Effector memory CD8-positive, alpha-beta T cell (primary cell): ENCODE measurements around the gene SLC1A6.
"Not testable (repeated sequence)": the region's sequence is repeated elsewhere in the genome, so short reads cannot be mapped to it uniquely, and the experiment has no call there.

ENCODE experiments used
- ATAC-seq: fragments of 150-1000 bp; cut with Tn5 transposase; replicated peaks from 2 replicates; pipeline ENCODE4 v1.10.0; 2021; ENCODE audit warnings: mild to moderate bottlenecking, moderate library complexity
- DNase-seq, 3 experiments: peaks; one replicate each; pipeline ENCODE4 v3.0.0; 2021
- H3K27ac Mint-ChIP-seq, 2 donors: one replicate each; pipeline ENCODE4 v1.8.0; 2022; ENCODE audit warnings: mild to moderate bottlenecking in 2 of 2, mixed read lengths in 2 of 2, moderate library complexity in 2 of 2
- H3K27me3 Mint-ChIP-seq, 2 donors: one replicate each; pipeline ENCODE4 v1.8.0; 2022; ENCODE audit warnings: mixed read lengths in 2 of 2
- H3K36me3 Mint-ChIP-seq: one replicate; pipeline ENCODE4 v1.8.0; 2022; ENCODE audit warnings: mild to moderate bottlenecking, moderate library complexity, mixed read lengths; ENCODE audit not compliant: insufficient read depth
- H3K4me1 Mint-ChIP-seq, 2 donors: one replicate each; pipeline ENCODE4 v1.8.0; 2022; ENCODE audit warnings: low read depth in 2 of 2, mixed read lengths in 2 of 2
- H3K4me3 Mint-ChIP-seq, 2 donors: one replicate each; pipeline ENCODE4 v1.8.0; 2022; ENCODE audit warnings: mild to moderate bottlenecking in 2 of 2, mixed read lengths in 2 of 2, moderate library complexity in 2 of 2
- H3K9me3 Mint-ChIP-seq, 2 donors: one replicate each; pipeline ENCODE4 v1.8.0; 2022; ENCODE audit warnings: mixed read lengths in 2 of 2
- total RNA-seq, 9 experiments: gene quantifications; one replicate each; lab custom pipeline; 2026; lab: John Stamatoyannopoulos, UW

Gene SLC1A6
- total RNA-seq, result 0 to 0.21 (median 0) reads per million in 9 experiments

DNA sequence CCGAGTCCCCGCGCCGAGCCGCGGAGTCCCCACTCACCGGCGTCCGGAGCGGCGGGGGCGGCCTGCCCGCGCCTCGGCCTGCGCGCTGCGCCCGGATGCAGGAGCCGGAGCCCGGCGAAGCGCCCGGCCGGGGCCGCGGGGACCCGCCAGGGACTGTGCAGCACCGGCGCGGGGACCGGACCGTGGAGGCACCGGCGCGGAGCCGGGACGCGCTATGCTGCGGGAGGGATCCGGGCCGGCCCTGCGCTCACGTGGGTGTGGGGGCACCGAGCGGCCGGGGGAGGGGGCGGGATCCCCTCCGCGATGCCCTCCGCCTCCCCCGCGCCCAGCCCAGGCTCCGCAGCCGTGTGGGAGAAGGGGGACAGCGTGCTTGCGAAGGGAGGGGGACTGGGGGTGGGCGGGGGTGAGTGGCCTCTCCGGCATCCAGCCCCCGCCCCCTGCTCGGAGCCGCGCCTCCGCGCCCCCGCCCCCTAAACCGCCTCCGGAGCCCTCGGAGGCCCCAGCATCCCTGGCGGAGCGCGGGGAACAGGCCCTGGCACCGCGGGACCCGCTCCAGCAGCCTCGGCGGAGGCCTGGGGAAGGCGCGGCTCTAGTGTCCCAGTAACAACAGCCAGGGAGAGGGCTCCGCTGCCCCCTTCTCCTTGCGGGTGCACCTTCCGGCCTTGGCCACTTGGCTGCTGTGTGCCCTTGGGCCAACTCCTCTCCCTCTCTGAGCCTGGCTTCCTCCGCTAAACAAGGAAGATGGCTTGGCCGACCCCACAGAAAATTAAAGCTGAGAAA lies at the start of gene SLC1A6:
Gene SLC1A6 (minus strand): TSS at position 389 of the 780 bp plus-strand sequence. CDS start 6,954 bp downstream, outside the sequence.
- H3K4me3 Mint-ChIP-seq, result peak within 1 kb of the TSS in 1 of 2 donors; percentile 15
- peaks cover 52 to 74% of the 10 kb centered on the region in 2 donors for H3K27me3 Mint-ChIP-seq
- ATAC-seq, result no peak

DNA sequence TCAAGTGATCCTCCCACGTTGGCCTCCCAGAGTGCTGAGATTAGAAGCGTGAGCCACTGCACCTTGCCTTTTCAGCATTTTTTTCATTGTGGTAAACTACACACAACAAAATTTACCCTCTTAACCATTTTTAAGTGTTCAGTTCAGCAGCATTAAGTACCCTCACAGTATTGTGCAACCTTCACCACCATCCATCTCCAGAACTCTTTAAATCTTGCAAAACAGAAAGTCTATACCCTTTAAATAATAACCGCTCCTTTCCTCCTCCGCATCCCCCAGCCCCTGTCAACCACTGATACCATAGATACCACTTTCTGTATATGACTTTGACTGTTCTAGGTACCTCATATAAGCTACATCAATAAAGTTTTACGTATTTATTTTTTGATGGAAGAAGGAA lies 48.8 kb upstream of the SLC1A6 start:
- no peak overlapping the region for H3K4me3 Mint-ChIP-seq
- H3K27ac Mint-ChIP-seq, result no peak overlapping the region
- H3K4me1 Mint-ChIP-seq, result no peaks in the 10 kb centered on the region
- H3K27me3 Mint-ChIP-seq, result peaks cover 25 to 46% of the 10 kb centered on the region in 2 donors
- no peak for DNase-seq
- no peak for ATAC-seq
- H3K36me3 Mint-ChIP-seq, result peaks cover 4% of the 10 kb centered on the region
- H3K9me3 Mint-ChIP-seq, result peaks cover 0 to 1% of the 10 kb centered on the region in 2 donors

More for the DNA sequence above, at the start of gene SLC1A6:
- peaks cover 3% of the 10 kb centered on the region for H3K36me3 Mint-ChIP-seq
- H3K27ac Mint-ChIP-seq, result no peak within 1 kb of the TSS
- H3K4me1 Mint-ChIP-seq, result peaks cover 3% of the 10 kb centered on the region in 2 donors
- no peak for DNase-seq
- H3K9me3 Mint-ChIP-seq, result no peaks in the 10 kb centered on the region

DNA sequence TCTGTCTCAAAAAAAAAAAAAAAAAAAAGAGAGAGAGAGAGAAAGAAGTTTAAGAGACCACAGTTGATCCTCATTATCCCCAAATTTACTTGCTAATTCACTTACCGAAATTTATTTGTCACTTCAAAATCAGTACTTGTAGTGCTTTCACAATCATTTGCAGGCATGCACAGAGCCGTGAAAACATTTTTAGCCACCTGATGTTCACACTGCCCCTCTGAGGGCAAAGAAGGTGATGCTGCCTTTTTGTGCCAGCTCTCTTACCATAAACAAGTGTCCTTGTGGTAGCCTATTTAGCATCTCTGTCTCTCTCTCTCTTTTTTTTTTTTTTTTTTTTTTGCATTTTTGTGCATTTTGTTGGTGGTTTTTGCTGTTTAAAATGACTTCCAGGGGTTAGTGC lies 45.6 kb upstream of the SLC1A6 start:
- no peak overlapping the region for H3K27ac Mint-ChIP-seq
- DNase-seq (no peak), ATAC-seq (no peak)
- H3K4me1 Mint-ChIP-seq, result no peaks in the 10 kb centered on the region
- H3K4me3 Mint-ChIP-seq, result no peak overlapping the region
- no peaks in the 10 kb centered on the region for H3K9me3 Mint-ChIP-seq
- peaks cover 4% of the 10 kb centered on the region for H3K36me3 Mint-ChIP-seq
- peaks cover 28 to 38% of the 10 kb centered on the region in 2 donors for H3K27me3 Mint-ChIP-seq

DNA sequence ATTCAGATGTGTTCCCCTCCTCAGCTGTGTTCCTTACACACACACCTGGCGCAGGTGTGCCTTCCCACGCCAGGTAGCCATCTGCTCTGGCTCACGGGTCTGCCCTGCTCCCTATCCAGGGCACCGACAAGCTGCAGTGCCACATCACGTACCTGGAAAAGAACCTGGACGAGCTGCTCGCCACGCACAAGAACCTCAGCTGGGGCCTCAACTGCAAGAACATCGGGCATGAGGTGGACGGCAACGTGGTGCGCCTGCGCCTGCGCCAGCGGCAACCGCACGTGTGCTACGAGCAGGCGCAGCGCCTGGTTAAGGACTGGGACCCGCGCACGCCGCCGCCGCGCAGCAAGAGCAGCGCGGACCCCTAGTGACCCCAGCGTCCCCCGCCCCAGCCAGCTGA lies 43.1 kb upstream of the SLC1A6 start:
- Mint-ChIP-seq H3K27me3 (peaks cover 24 to 34% of the 10 kb centered on the region in 2 donors), H3K4me3 (no peak overlapping the region), H3K27ac (no peak overlapping the region), H3K36me3 (no peaks in the 10 kb centered on the region), H3K9me3 (no peaks in the 10 kb centered on the region), H3K4me1 (no peaks in the 10 kb centered on the region)
- no peak for DNase-seq
- ATAC-seq, result no peak

DNA sequence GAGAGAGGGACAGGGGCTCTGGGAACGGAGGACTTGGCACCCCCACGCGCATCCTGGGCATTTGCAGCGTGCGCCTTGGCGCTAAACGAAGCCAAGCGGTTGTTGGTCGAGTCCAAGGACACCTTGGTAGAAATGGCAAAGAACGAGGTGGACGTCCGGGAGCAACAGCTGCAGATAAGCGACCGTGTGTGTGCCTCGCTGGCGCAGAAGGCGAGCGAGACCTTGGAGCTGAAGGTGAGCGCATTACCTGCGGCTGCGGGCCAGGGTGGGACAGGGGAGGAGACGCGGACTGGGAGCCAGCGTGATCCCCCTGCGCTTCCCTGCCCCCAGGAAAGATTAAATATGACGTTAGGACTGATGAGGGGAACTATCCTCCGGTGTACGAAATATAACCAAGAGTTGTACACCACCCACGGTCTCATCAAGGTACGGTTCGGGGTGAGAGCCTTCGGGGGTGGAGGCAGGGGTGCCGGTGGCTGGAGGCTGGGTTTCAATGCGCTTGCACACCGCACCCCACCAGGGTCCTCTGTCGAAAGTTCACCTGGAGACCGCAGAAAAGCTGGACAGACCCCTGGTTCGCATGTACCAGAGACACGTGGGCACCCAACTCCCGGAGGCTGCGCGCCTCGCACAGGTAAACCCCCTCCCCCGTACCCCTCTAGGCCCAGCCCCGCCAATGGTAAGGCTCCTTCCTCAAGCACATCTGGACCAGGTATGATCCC lies 41.8 kb upstream of the SLC1A6 start:
- Mint-ChIP-seq H3K4me3 (no peak overlapping the region), H3K4me1 (no peaks in the 10 kb centered on the region), H3K27ac (no peak overlapping the region), H3K9me3 (no peaks in the 10 kb centered on the region), H3K27me3 (peaks cover 31 to 39% of the 10 kb centered on the region in 2 donors), H3K36me3 (no peaks in the 10 kb centered on the region)
- DNase-seq (no peak), ATAC-seq (no peak)

DNA sequence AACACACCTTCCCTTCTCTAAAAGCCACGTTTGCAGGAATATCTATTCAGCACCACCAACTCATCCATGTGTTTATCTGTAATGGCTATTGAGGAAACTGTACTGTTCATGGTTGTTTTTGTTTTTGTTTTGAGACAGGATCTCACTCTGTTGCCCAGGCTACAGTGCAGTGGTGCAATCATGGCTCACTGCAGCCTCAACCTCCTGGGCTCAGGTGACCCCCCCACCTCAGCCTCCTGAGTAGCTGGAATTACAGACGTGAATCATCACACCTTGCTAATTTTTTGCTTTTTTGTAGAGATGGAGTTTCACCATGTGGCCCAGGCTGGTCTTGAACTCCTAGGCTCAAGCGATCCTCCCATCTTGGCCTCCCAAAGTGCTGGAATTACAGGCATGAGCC lies 39.2 kb upstream of the SLC1A6 start:
- not testable (repeated sequence) for H3K4me3 Mint-ChIP-seq, ATAC-seq, DNase-seq, H3K36me3 Mint-ChIP-seq, H3K9me3 Mint-ChIP-seq, H3K4me1 Mint-ChIP-seq, H3K27ac Mint-ChIP-seq
- peaks cover 32 to 34% of the 10 kb centered on the region in 2 donors for H3K27me3 Mint-ChIP-seq

DNA sequence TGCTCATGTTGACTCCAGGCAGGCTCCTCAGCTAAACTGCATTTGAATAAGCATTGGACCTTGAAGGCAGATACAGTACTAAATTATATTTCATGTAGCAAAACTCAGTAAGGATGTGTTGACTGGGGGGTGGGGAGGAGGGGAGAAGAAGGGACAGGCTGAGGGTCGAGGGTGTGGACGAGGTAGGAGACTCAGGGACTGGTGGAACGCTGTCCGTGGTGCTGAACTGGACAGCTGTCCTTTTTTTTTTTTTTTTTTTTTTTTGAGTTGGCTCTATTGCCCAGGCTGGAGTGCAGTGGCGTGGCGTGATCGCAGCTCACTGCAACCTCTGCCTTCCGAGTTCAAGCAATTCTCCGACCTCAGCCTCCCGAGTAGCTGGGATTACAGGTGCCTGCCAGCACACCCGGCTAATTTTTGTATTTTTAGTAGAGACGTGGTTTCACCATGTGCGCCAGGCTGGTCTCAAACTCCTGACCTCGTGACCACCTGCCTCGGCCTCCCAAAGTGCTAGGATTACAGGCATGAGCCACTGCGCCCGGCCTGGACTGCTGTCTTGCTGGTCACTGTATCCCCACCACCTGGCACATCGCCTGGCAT lies 36.4 kb upstream of the SLC1A6 start:
- ATAC-seq (no peak), DNase-seq (no peak)
- peaks cover 43 to 49% of the 10 kb centered on the region in 2 donors for H3K27me3 Mint-ChIP-seq
- H3K27ac Mint-ChIP-seq, result no peak overlapping the region
- H3K9me3 Mint-ChIP-seq, result peaks cover 0 to 5% of the 10 kb centered on the region in 2 donors
- no peaks in the 10 kb centered on the region for H3K36me3 Mint-ChIP-seq
- H3K4me1 Mint-ChIP-seq, result no peaks in the 10 kb centered on the region
- no peak overlapping the region for H3K4me3 Mint-ChIP-seq

DNA sequence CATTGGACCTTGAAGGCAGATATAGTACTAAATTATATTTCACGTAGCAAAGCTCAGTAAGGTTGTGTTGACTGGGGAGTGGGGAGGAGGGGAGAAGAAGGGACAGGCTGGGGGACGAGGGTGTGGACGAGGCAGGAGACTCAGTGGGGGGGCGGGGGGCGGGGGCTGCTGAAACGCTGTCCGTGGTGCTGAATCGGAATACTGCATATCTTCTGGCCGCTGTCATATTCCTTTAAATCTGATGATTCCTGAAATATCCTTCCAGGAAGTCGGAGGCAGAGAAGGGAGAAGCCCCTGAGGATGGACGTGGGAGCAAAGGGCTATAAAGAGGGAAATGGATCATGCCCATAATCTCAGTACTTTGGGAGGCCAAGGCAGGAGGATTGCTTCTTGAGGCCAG lies 34.9 kb upstream of the SLC1A6 start:
- DNase-seq (no peak), ATAC-seq (no peak)
- H3K27me3 Mint-ChIP-seq, result peaks cover 48 to 53% of the 10 kb centered on the region in 2 donors
- H3K27ac Mint-ChIP-seq, result no peak overlapping the region
- peaks cover 3% of the 10 kb centered on the region for H3K36me3 Mint-ChIP-seq
- no peaks in the 10 kb centered on the region for H3K4me1 Mint-ChIP-seq
- no peak overlapping the region for H3K4me3 Mint-ChIP-seq
- H3K9me3 Mint-ChIP-seq, result peaks cover 0 to 5% of the 10 kb centered on the region in 2 donors

DNA sequence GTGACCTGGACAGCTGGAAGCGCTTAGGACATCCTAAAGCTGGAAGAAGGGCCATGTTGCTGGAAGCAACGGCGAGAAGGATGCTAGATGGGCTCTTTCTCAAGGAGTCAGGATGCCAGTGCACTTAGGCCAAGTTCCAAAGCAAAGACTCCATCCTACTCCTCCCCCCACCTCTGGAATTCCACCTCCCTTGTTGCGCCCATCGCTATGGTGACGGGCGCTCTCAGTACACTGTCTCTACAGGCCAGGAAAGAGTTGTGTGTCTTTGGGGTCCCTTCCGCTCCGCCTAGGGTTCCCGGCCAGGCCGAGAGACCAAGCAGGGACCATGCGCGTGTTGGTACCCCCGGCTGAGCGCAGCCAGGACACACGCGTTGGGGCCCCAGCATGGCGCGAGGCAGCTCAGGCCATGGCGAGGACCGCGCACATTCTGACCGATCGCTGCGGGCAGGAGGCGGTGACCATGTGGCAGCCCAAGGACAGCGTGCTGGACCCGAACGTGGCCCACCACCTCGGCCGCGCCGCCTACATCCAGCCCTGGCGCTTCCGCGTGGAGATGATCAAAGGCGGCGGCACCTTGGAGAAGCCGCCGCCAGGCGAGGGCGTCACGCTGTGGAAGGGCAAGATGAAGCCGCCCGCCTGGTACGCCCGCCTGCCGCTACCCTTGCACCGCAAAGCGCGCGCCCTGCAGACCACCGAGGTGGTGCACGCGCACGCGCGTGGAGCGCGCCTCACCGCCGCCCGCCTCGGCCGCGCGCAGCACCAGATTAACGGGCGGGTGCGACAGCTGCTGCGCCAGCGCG lies 31.0 kb upstream of the SLC1A6 start:
- Mint-ChIP-seq H3K27ac (no peak overlapping the region), H3K4me3 (no peak overlapping the region), H3K27me3 (peaks cover 43 to 54% of the 10 kb centered on the region in 2 donors), H3K4me1 (no peaks in the 10 kb centered on the region), H3K36me3 (peaks cover 3% of the 10 kb centered on the region), H3K9me3 (peaks cover 0 to 5% of the 10 kb centered on the region in 2 donors)
- DNase-seq (no peak), ATAC-seq (no peak)

DNA sequence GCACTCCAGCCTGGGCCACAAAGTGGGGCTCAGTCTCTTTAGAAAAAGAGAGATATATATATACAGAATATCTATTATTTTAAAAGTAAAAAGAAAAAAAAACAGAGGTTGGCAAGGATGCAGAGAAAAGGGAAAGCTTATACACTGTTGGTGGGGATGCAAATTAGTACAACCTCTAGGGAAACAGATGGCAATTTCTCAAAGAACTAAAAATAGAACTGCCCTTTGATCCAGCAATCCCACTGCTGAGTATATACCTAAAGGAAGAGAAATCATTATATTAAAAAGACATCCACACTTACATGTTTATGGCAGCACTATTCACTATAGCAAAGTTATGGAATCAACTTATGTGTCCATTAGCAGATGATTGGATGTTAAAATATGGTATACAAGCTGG lies 28.6 kb upstream of the SLC1A6 start:
- peaks cover 35 to 63% of the 10 kb centered on the region in 2 donors for H3K27me3 Mint-ChIP-seq

DNA sequence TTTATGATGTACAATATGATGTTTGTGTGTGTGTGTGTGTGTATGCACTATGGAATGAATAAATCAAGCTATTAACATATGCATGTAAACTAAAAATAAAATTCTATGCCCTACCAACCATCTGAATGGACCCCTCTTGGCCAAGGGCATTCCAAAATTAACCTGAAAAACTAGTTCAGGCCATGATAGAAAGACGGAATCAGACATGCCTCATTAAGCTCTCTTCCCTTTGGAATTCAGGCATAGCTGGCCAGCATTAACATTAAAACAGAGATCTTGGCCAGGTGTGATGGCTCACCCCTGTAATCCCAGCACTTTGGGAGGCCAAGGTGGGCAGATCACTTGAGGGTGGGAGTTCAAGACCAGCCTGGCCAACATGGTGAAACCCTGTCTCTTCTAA lies 18.3 kb upstream of the SLC1A6 start:
- H3K4me3 Mint-ChIP-seq, result no peak overlapping the region
- no peak for ATAC-seq
- H3K9me3 Mint-ChIP-seq, result no peaks in the 10 kb centered on the region
- H3K36me3 Mint-ChIP-seq, result no peaks in the 10 kb centered on the region
- no peak overlapping the region for H3K27ac Mint-ChIP-seq
- H3K4me1 Mint-ChIP-seq, result no peaks in the 10 kb centered on the region
- H3K27me3 Mint-ChIP-seq, result peaks cover 52 to 61% of the 10 kb centered on the region in 2 donors
- DNase-seq, result no peak

More for the DNA sequence above, 28.6 kb upstream of the SLC1A6 start:
- no peak for ATAC-seq
- Mint-ChIP-seq H3K9me3 (no peaks in the 10 kb centered on the region), H3K27ac (no peak overlapping the region), H3K36me3 (peaks cover 3% of the 10 kb centered on the region), H3K4me1 (no peaks in the 10 kb centered on the region), H3K4me3 (no peak overlapping the region)
- DNase-seq, result no peak

DNA sequence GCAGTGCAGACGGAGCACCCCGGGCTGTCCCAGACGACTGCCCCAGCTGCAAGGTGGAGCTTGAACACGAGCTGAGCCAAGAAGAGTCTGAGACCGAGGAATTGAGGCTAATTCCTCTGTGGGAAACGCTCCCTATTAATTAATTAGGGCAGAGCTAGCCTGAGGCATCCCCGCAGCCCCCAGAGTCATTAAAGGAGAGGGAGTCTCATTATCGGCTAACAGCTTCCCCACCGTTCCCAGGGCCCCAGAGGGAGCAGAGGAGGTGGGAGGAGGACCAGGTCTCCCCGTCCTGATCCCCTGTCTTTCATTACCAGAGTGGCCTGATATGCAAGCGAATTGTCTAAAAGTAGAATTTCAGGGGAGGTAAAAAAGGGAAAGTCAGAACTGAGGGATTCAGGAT lies 13.1 kb upstream of the SLC1A6 start:
- no peaks in the 10 kb centered on the region for H3K36me3 Mint-ChIP-seq

DNA sequence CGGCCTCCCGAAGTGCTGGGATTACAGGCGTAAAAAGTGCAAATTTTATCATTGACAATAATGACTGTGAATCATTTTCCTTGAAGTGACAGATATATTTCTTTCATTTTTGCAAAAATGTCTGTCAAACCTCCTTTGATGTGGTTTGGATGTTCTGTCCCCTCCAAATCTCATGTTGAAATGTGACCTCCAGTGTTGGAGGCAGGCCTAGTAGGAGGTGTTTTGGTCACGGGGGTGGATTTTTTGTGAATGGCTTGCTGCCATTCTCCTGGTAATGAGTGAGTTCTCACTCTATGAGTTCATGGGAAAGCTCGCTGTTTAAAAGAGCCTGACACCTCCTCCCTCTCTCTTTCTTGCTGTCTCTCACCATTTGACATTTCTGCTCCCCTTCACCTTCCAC lies 5.5 kb upstream of the SLC1A6 start:
- peaks cover 3% of the 10 kb centered on the region for H3K36me3 Mint-ChIP-seq
- no peaks in the 10 kb centered on the region for H3K4me1 Mint-ChIP-seq
- no peak overlapping the region for H3K4me3 Mint-ChIP-seq
- H3K9me3 Mint-ChIP-seq, result no peaks in the 10 kb centered on the region
- no peak for DNase-seq
- peaks cover 36 to 56% of the 10 kb centered on the region in 2 donors for H3K27me3 Mint-ChIP-seq
- ATAC-seq, result no peak
- H3K27ac Mint-ChIP-seq, result no peak overlapping the region

More for the DNA sequence above, 13.1 kb upstream of the SLC1A6 start:
- no peak overlapping the region for H3K27ac Mint-ChIP-seq
- H3K27me3 Mint-ChIP-seq, result peaks cover 35 to 58% of the 10 kb centered on the region in 2 donors
- H3K9me3 Mint-ChIP-seq, result no peaks in the 10 kb centered on the region
- H3K4me1 Mint-ChIP-seq, result no peaks in the 10 kb centered on the region
- no peak for DNase-seq
- ATAC-seq, result no peak
- H3K4me3 Mint-ChIP-seq, result no peak overlapping the region
